ENCODE measurements around the gene IL17REL.

IL17REL gene

DNA sequence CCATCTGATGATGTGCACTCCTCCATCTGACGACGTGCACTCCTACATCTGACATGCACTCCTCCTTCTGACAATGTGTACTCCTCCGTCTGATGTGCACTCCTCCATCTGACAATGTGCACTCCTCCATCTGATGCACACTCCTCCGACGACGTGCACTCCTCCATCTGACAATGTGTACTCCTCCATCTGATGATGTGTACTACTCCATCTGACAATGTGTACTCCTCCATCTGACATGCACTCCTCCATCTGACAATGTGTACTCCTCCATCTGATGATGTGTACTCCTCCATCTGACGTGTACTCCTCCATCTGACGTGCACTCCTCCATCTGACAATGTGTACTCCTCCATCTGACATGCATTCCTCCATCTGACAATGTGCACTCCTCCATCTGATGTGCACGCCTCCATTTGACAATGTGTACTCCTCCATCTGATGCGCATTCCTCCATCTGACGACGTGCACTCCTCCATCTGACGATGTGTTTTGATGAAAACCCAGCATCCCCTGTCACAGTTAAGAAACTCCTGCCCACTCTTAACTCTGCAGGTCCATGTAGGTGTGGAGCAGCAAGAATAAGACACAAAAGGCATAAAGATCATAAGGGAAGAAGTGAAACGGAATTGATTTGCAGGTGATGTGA, 9.7 kb upstream of the IL17REL start:
- DNase-seq (ENCODE audit: low read depth): no peak

- DNase-seq (ENCODE audit: low read depth): no peak
Measured at GRCh38 chr22:50020606-50021005, 8.0 kb upstream of the IL17REL start.

DNA sequence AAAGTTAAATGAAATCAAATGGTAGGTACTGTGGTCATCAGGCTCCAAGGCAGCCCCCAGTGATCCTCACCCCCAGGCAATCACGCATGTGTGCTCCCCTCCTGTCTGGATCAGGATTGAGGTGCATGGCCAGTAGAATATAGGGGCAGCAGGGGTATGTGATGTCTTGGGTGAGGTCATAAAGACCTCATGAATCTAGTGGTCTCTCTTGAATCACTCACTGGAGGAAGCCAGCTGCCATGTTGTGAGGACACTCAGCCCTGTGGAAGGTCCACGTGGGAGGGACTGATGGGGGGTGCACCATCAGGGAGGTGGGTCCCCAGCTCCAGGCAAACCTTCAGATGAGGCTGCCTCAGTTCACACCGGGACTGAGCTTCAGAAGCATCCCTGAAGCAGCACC, 6.8 kb upstream of the IL17REL start:
- no peak for DNase-seq (ENCODE audit: low read depth)

GRCh38 chr22:50018608-50019285, 6.2 kb upstream of the IL17REL start:
- no peak for DNase-seq (ENCODE audit: low read depth)

GRCh38 chr22:50017701-50018224, 5.2 kb upstream of the IL17REL start:
- no peak for DNase-seq (ENCODE audit: low read depth)

DNA sequence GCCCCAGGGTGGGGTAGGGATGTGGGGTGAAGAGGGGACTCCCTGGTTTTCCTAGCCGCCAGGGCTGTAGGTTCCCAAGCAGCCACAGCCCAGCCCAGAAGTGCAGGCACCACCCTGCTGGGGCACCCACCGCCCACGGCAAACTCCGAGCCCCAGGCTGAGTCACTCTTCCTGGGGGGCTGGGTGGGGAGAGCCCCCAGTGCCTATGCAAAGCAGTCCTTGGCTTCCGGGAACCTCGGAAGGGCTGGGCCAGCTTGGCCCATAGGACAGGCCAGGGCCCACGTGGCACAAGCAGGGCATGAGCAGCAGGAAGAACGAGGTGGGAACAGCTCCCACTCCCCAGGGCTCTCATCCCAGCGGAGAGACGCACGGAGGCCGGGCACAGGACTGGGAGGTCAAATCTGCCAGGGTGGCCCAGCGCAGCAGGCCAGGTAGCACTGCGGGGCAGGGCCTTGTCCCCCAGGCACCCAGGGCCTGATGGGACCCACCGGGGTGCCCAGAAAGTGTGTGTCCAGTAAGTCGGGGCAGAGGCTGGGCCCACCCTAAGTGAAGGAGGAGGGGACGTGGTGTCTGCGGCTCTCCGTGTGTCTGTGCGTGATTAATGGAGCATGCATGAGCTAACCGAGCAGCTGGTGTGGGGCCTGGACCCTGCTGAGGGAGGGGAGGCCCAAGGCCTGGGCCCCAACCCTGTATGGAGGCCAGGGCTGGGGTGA, 4.6 kb upstream of the IL17REL start:
- DNase-seq (ENCODE audit: low read depth): peak; percentile 39

- no peak for DNase-seq (ENCODE audit: low read depth)
Measured at GRCh38 chr22:50016308-50016987, 3.9 kb upstream of the IL17REL start.

- no peak for DNase-seq (ENCODE audit: low read depth)
Measured at GRCh38 chr22:50015451-50016307, 3.1 kb upstream of the IL17REL start.

DNA sequence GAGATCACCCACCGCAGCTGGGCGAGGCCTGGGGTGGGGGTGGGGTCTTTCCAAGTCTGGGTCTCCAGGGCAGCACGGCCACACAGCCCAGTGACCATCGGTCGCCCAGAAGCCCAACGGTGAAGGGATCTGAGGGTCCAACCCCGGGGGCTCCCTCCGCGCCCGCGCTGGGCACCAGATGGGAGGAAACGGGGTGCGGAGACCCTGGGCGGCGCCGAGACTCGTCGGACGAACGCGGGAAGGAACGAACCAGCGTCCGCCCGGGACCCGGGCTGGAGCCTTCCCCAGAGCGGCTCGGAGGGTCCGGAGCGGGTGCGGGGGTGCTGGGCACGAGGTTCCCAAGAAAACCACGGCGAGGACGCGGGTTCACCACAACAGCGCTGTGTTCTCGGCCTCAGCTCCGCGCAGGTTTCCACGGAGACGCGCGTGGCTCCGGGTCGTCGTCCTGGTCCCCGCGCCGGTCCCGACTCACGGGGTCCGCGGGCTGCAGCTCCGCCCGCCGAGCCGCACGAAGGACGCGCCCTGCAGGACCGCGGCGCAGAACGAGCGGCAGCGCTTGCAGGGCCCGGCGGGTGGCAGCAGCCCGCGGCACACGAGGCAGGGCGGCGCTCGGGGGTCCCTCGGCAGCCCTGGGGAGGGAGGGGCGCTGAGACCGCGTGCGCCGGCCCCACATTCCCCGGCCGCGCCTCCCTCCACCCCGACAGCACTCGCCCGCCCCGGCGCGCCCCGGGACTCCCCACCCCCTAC, 2.3 kb upstream of the IL17REL start:
- no peak for DNase-seq (ENCODE audit: low read depth)

GRCh38 chr22:50014053-50014501, 1.5 kb upstream of the IL17REL start:
- DNase-seq (ENCODE audit: low read depth): no peak

DNA sequence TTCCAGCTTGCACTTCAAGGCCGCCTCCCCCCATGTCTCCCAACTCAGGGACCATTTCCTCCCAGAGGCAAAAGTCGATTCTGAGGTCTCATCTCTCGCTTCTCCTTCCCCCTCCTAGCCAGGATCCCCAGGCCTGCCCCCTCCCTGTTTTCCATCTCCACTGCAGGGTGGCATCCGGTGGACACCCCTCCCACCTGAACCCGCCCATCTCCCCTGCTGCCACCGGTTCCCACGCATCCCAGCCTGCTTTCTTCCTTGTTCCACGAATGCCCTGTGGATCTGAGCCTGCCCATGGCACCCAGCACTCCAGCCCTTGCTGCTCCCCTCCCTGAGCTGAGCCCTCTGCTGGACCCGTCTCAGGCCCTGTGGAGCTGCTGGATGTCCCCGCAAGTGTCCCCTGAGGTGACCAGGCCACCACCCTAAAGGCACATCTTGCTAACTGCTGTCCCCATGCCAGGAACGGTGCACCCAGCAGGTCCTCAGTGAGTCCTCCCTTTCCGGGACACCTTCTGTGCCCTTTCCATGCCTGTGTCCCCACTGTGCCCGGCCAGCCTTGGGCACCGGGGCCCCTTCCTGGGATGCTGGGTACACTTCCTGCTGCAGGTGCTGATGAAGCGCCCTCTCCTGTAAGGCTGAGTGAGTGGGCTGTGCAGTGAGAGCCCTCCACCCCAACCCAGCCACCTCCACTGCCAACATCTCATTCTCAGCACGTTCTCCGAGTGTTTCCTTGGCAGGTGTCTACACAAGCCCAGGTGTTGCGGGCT, 936 bp downstream of the IL17REL start:
- DNase-seq (ENCODE audit: low read depth): no peak

GRCh38 chr22:50010676-50011446, 1.7 kb downstream of the IL17REL start:
- peak; percentile 70 for DNase-seq (ENCODE audit: low read depth)

DNA sequence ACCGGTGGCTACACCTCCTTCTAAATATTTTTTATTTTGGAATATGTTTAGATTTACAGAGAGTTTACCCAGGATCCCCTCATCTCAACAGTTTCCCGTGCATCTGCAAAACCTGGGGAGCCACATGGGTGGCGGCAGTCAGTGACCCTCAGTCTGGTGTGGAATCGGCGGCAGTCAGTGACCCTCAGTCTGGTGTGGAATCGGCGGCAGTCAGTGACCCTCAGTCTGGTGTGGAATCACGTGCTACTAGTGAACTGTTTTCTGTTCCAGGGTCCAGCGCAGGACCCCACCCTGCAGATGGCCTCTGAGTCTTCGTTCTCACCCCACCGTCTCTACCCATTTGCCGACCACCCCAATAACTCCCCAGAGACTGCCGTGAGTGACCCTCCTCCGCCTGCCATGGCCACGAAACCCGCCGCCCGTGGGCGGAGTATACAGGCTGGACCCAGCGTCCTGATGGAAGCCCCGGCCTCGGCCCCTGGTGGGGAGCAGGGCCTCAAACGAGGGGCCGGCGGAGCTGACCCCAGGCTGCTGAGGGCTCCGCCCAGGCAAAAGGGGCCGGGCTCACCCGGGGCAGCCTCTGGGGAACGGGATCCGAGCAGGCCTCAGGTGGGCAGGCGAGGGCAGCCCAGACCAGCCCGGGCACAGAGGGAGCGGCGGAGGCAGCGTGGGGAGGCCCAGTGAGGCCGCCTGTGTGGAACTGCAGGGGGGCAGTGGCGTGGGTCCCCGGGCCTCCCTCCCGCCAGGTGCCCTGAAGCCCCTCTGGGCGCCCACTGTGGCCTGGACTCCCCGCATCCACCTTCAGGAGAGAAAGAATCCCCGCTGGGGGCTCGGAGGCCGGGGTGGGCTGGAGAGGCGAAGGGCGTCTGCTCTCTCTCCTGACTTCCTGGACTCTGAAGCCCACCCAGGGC, 2.5 kb downstream of the IL17REL start:
- DNase-seq (ENCODE audit: low read depth): no peak

- DNase-seq (ENCODE audit: low read depth): no peak
Measured at GRCh38 chr22:50009251-50009650, 3.3 kb downstream of the IL17REL start.

DNA sequence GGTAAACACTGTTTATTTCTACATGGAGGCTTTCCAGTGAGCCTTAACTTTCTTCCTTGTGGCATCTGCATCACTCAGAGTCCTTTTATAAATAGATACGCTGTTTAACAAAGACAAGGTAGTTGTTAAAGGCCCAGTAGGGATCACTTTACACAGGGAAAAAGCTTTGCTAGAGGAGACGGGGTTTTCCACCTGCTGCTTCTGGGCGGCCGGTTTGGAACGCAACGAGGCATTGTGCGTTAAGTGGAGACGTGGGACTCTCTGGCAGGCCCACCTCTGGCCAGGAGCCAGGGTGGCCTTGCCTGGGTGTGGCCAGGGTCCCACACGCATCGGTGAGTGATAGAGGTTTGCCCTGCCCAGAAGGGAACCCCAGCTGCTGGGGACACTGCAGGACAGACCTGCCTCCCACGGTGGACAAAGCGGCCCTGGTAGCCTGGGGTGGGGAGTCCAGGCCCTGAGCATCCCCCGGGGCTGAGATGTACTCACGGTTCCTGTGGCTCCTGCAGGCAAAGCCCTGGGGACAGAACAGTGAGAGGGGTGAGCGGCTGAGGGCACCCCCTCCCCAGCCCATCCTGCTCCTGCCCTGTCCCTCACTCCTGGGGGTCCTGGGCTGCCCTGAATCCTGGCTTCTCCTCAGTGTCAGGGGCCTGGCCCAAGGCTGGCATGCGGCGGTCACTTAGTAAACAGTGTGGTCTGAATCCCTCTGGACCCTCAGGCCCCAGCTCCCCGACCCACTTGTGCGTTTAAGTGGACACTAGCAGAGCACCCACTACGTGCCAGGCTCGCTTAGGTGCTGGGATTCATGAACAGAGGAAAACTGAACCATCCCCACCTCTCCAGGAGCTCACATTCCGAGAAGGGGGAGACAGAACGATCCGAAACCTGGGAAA, 4.2 kb downstream of the IL17REL start:
- DNase-seq (ENCODE audit: low read depth): no peak

DNA sequence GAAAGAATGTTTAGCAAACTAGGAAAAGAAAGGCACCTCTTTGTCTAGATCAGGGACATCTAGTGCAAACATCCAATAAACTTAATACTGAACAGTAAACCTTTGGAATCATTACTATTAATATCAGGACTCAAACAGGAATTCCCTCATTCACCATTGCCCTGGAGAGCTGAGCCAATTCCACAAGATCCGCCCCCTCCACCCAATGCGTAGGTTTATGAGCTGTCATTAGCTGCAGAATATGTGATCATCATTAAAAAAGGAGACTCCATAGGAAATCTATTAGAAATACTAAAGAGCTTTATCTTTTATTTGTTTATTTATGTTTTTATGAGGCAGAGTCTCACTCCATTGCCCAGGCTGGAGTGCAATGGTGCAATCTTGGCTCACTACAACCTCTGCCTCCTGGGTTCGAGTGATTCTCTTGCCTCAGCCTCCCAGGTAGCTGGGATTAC, 5.5 kb downstream of the IL17REL start:
- DNase-seq (ENCODE audit: low read depth): no peak

GRCh38 chr22:50004918-50005317, 7.6 kb downstream of the IL17REL start:
- DNase-seq (ENCODE audit: low read depth): no peak

Measured in T-helper 22 cell (primary cell).